GM12878 (cell line): ENCODE results near the gene OSM. TPM values are rescaled to one million over a fixed set of nuclear protein-coding genes. Genes with fewer than 3 reads are reported as not detected.

Source experiments
- ATAC-seq: fragments of 200-7000 bp; cut with Tn5 transposase; 3 replicates; pipeline ENCODE4 v1.9.1; 2020; ENCODE audit warnings: mild to moderate bottlenecking, moderate library complexity
- BruUV-seq: library from RNA; stranded (reverse); fragments of 400-500 nt; replicated peaks from 2 replicates; lab custom pipeline; 2021; lab: Mats Ljungman, UMichigan
- CTCF ChIA-PET: fragments of 300-600 bp; sonication (Branson Sonifier 250); formaldehyde crosslinking; extraction: SDS; loops from one replicate; lab custom pipeline; 2021; ENCODE audit warnings: inconsistent platforms; lab: Yijun Ruan, JAX
- POLR2A ChIA-PET: fragments of 350-600 bp; formaldehyde crosslinking; extraction: SDS; loops from one replicate; lab custom pipeline; 2021; ENCODE audit warnings: inconsistent platforms; lab: Charles Lee
- RAD21 ChIA-PET: fragments of 300-600 bp; sonication (Branson Sonifier 250); formaldehyde crosslinking; loops from one replicate; lab custom pipeline; 2023; ENCODE audit warnings: antibody characterized with exemption; ENCODE audit not compliant: unreplicated experiment; lab: Charles Lee
- SMC1A ChIA-PET: fragments of 300-600 bp; sonication (Branson Sonifier 250); formaldehyde crosslinking; loops from one replicate; lab custom pipeline; 2023; ENCODE audit not compliant: unreplicated experiment, uncharacterized antibody; lab: Charles Lee
- DNase-seq: peaks from one replicate; pipeline ENCODE4 v3.0.0-alpha.2; 2011; ENCODE audit warnings: low read depth, low spot score
- FAIRE-seq: peaks from 3 replicates; lab custom pipeline; 2011; peaks lifted over from hg19 to GRCh38; lab: Jason Lieb, UNC
- H2AFZ ChIP-seq: 2 replicates; pipeline ENCODE4 v1.6.0; 2011; ENCODE audit warnings: low read depth, low read length, control low read depth; ENCODE audit not compliant: control insufficient read depth
- H3K27ac ChIP-seq: 2 replicates; pipeline ENCODE4 v1.5.1; 2011; ENCODE audit warnings: control low read depth; ENCODE audit not compliant: control insufficient read depth, insufficient read depth
- H3K27me3 ChIP-seq, 2 experiments: replicated peaks in 1 of 2; 2 replicates each; pipeline versions ENCODE4 v1.6.0 to v1.6.1; 2011; ENCODE audit warnings: low read length in 1 of 2; ENCODE audit not compliant: control insufficient read depth in 2 of 2, insufficient read depth in 2 of 2
- H3K36me3 ChIP-seq, 2 experiments: 2 replicates each; pipeline ENCODE4 v1.5.1; 2011; ENCODE audit warnings: low read length in 1 of 2; ENCODE audit not compliant: control insufficient read depth in 2 of 2, insufficient read depth in 2 of 2
- H3K4me1 ChIP-seq: 2 replicates; pipeline ENCODE4 v1.6.1; 2011; ENCODE audit warnings: mild to moderate bottlenecking, low read length, moderate library complexity, mixed read lengths; ENCODE audit not compliant: control insufficient read depth, insufficient read depth
- H3K4me2 ChIP-seq: 2 replicates; pipeline ENCODE4 v1.6.0; 2011; ENCODE audit warnings: control low read depth; ENCODE audit not compliant: control insufficient read depth, insufficient read depth
- H3K4me3 ChIP-seq: fragments of 200-600 bp; sonication (generic); 2 replicates; pipeline ENCODE4 v1.5.1; 2016
- H3K79me2 ChIP-seq: 2 replicates; pipeline ENCODE4 v1.6.0; 2011; ENCODE audit warnings: low read length; ENCODE audit not compliant: control insufficient read depth, insufficient read depth
- H3K9ac ChIP-seq: 2 replicates; pipeline ENCODE4 v1.8.0; 2011; ENCODE audit warnings: low read length, control low read depth, mixed read lengths; ENCODE audit not compliant: control insufficient read depth, insufficient read depth
- H3K9me3 ChIP-seq: replicated peaks from 3 replicates; pipeline ENCODE4 v1.5.1; 2011; ENCODE audit warnings: mild to moderate bottlenecking, low read length; ENCODE audit not compliant: control insufficient read depth, insufficient read depth
- H4K20me1 ChIP-seq: 2 replicates; pipeline ENCODE4 v1.6.0; 2011; ENCODE audit not compliant: control insufficient read depth, insufficient read depth
- BCL3 ChIP-seq: IDR thresholded peaks from 2 replicates; pipeline ENCODE4 v1.6.1; 2011; ENCODE audit warnings: borderline replicate concordance, low read depth, mild to moderate bottlenecking, moderate library complexity, low read length; ENCODE audit not compliant: insufficient read depth, poor library complexity, severe bottlenecking
- CREM ChIP-seq: IDR thresholded peaks from 2 replicates; pipeline ENCODE4 v1.6.1; 2014; ENCODE audit warnings: antibody characterized with exemption, low read depth
- DPF2 ChIP-seq: fragments of 450-650 bp; IDR thresholded peaks from 2 replicates; pipeline ENCODE4 v1.6.1; 2017; ENCODE audit warnings: mild to moderate bottlenecking
- HDAC2 ChIP-seq: fragments of 200-600 bp; sonication (generic); IDR thresholded peaks from 2 replicates; pipeline ENCODE4 v1.6.1; 2017
- NRF1 ChIP-seq: conservative IDR thresholded peaks from 2 replicates; pipeline ENCODE4 v1.6.1; 2011; ENCODE audit warnings: mild to moderate bottlenecking, low read depth, low read length, improper control_type of control experiment
- POLR2AphosphoS2 ChIP-seq: IDR thresholded peaks from 2 replicates; pipeline ENCODE4 v1.6.1; 2011; ENCODE audit warnings: low read depth, mild to moderate bottlenecking, low read length, improper control_type of control experiment, moderate library complexity
- RAD51 ChIP-seq: fragments of 450-650 bp; IDR thresholded peaks from 2 replicates; pipeline ENCODE4 v1.6.1; 2016; ENCODE audit warnings: moderate library complexity, mild to moderate bottlenecking, inconsistent platforms
- TARDBP ChIP-seq: IDR thresholded peaks from 2 replicates; pipeline ENCODE4 v1.6.1; 2016; ENCODE audit warnings: borderline replicate concordance
- ZNF622 ChIP-seq: fragments of 450-650 bp; IDR thresholded peaks from 2 replicates; pipeline ENCODE4 v1.6.1; 2017; ENCODE audit warnings: mild to moderate bottlenecking, inconsistent platforms
- WGBS: methylation state at CpG from one replicate; pipeline ENCODE4 v1.1.6; 2016; ENCODE audit warnings: low lambda C conversion rate; ENCODE audit not compliant: insufficient replicate concordance, insufficient coverage; ENCODE audit errors: missing lambda C conversion rate; 5-methylcytosine and 5-hydroxymethylcytosine counted together
- in situ Hi-C: fragments of 300-500 bp; cut with MboI; formaldehyde crosslinking; loops from 9 replicates; pipeline ENCODE4 v1.14.3; 2018; ENCODE audit warnings: mixed read lengths
- intact Hi-C: fragments of 100-400 bp; cut with micrococcal nuclease; formaldehyde crosslinking; loops from one replicate; pipeline ENCODE4 v1.14.2; 2022; ENCODE audit not compliant: unreplicated experiment
- polyA plus RNA-seq, 11 experiments: library from polyadenylated mRNA; depleted of rRNA in 4 of 11; unstranded in 6 of 11; stranded (reverse) in 5 of 11; fragments of >200 nt; fragmentation: Nextera tagmentation in 4 of 11; fragmentation: Illumina TruSeq in 1 of 11; extraction: Ambion mirVana in 4 of 11; extraction: Trizol in 1 of 11; gene quantifications; 1 replicate in 1 of 11; 2 replicates in 10 of 11; pipeline versions ENCODE4 v1.2.1 to v1.2.3, GENCODE V29; 2011 to 2016; ENCODE audit warnings: inconsistent platforms in 2 of 11, missing spikeins in 2 of 11, low read depth in 1 of 11
- total RNA-seq, 4 experiments: library from RNA; depleted of rRNA in 3 of 4; stranded (reverse); fragments of >200 nt in 3 of 4; fragmentation: Illumina TruSeq in 1 of 4; extraction: Trizol in 1 of 4; gene quantifications; 2 replicates each; pipeline versions ENCODE4 v1.2.1 to v1.2.3, GENCODE V29; 2013 to 2021

Gene OSM
- total and polyA plus RNA-seq, 10 of the 15 experiments (the other 5 are each of a cell fraction or from before 2014, with no cell fraction given), result 0.06 to 1.4 (median 0.59) TPM

GRCh38 chr22:30302810-30303138 lies 36.1 kb upstream of the OSM start:
- H2AFZ ChIP-seq, result no peak overlapping the region
- whole genome bisulfite sequencing, result 54% methylated on average over 5 of the region's 5 CpGs
- intact Hi-C loops (no loop called here), in situ Hi-C loops (no loop called here)
- no peak overlapping the region for H3K4me2 ChIP-seq
- no peaks in the 10 kb centered on the region for H4K20me1 ChIP-seq
- no peak overlapping the region for H3K9ac ChIP-seq
- TF ChIP-seq BCL3, result no peak
- TF ChIP-seq POLR2AphosphoS2, result no peak
- no peak for TF ChIP-seq CREM
- no peak for TF ChIP-seq ZNF622
- no peak for TF ChIP-seq DPF2
- no peak for TF ChIP-seq HDAC2
- no peak for TF ChIP-seq NRF1
- TF ChIP-seq RAD51, result no peak
- TF ChIP-seq TARDBP, result no peak
- BruUV-seq, result no TSS peak
- ATAC-seq, result no peak
- no peaks in the 10 kb centered on the region for H3K9me3 ChIP-seq
- no peak for FAIRE-seq
- no peak for DNase-seq
- POLR2A ChIA-PET, result interaction anchor here (1.2 to 16.1 kb wide), 4 partner anchors 11 to 54 kb away, joined by 4 to 198 read pairs (median 11); partner anchors contain the start of genes CCDC157, SF3A1 and TBC1D10A
- peaks cover 26 to 29% of the 10 kb centered on the region in 2 experiments; a peak in 3 of 4 replicates for H3K36me3 ChIP-seq
- SMC1A ChIA-PET, result interaction anchor here (1.6 to 9.7 kb wide), 4 partner anchors 12 to 51 kb away, joined by 3 to 84 read pairs (median 9); partner anchors contain the start of gene CASTOR1
- H3K27me3 ChIP-seq, result no peaks in the 10 kb centered on the region
- RAD21 ChIA-PET, result interaction anchor here (1.3 to 8.2 kb wide), 2 partner anchors 13 to 15 kb away, joined by 4 to 88 read pairs; partner anchors contain the start of gene CASTOR1
- H3K4me1 ChIP-seq, result peaks cover 58% of the 10 kb centered on the region
- CTCF ChIA-PET, result interaction anchor here (0.5 to 18.4 kb wide), 4 partner anchors 11 to 181 kb away, joined by 3 to 177 read pairs (median 4); partner anchors contain the start of gene CASTOR1
- no peak overlapping the region for H3K4me3 ChIP-seq
- peak overlapping the region; percentile 29 for H3K27ac ChIP-seq
- peaks cover 35% of the 10 kb centered on the region for H3K79me2 ChIP-seq
